Endothelial cell (in vitro differentiated cells): Measurements from ENCODE around the gene R3HDM4. TPM values are rescaled to one million over a fixed set of nuclear protein-coding genes. Genes with fewer than 3 reads are reported as not detected.

Experiments used
- DNase-seq: peaks from one replicate; pipeline ENCODE4 v3.0.0; 2021; ENCODE audit warnings: low spot score
- H3K27ac Mint-ChIP-seq: one replicate; pipeline ENCODE4 v1.8.0; 2021; ENCODE audit warnings: mixed read lengths, inconsistent platforms; ENCODE audit not compliant: unreplicated experiment
- H3K27me3 Mint-ChIP-seq: one replicate; pipeline ENCODE4 v1.8.0; 2021; ENCODE audit warnings: mild to moderate bottlenecking, moderate library complexity, mixed read lengths, inconsistent platforms; ENCODE audit not compliant: unreplicated experiment
- H3K36me3 Mint-ChIP-seq: one replicate; pipeline ENCODE4 v1.8.0; 2021; ENCODE audit warnings: mild to moderate bottlenecking, low read depth, mixed read lengths, inconsistent platforms; ENCODE audit not compliant: unreplicated experiment
- H3K4me1 Mint-ChIP-seq: one replicate; pipeline ENCODE4 v1.8.0; 2021; ENCODE audit warnings: mild to moderate bottlenecking, mixed read lengths, inconsistent platforms; ENCODE audit not compliant: unreplicated experiment
- H3K4me3 Mint-ChIP-seq: one replicate; pipeline ENCODE4 v1.8.0; 2021; ENCODE audit warnings: mild to moderate bottlenecking, mixed read lengths, inconsistent platforms; ENCODE audit not compliant: unreplicated experiment
- H3K9me3 Mint-ChIP-seq: one replicate; pipeline ENCODE4 v1.8.0; 2021; ENCODE audit warnings: mixed read lengths, inconsistent platforms; ENCODE audit not compliant: unreplicated experiment
- total RNA-seq: library from RNA; stranded (reverse); fragmentation: NEBNext Ultra II Directional; extraction: Animal tissue kit (Norgen Biotek cat#: 25700); gene quantifications from one replicate; pipeline ENCODE4 v1.2.1, GENCODE V29; 2021; ENCODE audit not compliant: unreplicated experiment
- TF ChIP-seq, protein P1 (sequence below): fragments of 200-600 bp; sonication (generic); IDR thresholded peaks from one replicate; pipeline ENCODE4 v1.5.0; 2021; ENCODE audit warnings: antibody characterized with exemption; ENCODE audit not compliant: unreplicated experiment

The R3HDM4 gene
- total RNA-seq, 1 donor from 2014 or later, result 40.6 TPM

DNA sequence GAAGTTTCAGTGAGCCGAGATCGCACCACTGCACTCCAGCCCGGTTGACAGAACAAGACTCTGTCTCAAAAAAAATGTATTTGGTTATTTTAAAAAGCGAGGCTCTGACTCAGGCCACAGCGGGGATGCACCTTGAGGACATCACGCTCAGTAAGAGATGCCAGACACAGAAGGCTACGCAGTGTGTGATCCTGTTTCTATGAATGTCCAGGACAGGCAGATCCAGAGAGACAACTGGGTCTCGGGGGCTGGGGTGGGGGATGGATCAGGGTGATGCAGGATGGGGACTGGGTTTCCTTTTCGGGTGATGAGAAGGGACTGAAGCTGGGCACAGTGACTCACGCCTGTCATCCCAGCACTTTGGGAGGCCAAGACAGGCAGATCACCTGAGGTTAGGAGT lies 25.4 kb downstream of the R3HDM4 start:
- DNase-seq, result no peak
- no peak overlapping the region for H3K27ac Mint-ChIP-seq
- H3K27me3 Mint-ChIP-seq, result peaks cover 3% of the 10 kb centered on the region
- H3K4me3 Mint-ChIP-seq, result no peak overlapping the region
- H3K9me3 Mint-ChIP-seq, result no peaks in the 10 kb centered on the region
- H3K4me1 Mint-ChIP-seq, result no peaks in the 10 kb centered on the region
- H3K36me3 Mint-ChIP-seq, result peaks cover 4% of the 10 kb centered on the region
- TF ChIP-seq, protein P1, sequence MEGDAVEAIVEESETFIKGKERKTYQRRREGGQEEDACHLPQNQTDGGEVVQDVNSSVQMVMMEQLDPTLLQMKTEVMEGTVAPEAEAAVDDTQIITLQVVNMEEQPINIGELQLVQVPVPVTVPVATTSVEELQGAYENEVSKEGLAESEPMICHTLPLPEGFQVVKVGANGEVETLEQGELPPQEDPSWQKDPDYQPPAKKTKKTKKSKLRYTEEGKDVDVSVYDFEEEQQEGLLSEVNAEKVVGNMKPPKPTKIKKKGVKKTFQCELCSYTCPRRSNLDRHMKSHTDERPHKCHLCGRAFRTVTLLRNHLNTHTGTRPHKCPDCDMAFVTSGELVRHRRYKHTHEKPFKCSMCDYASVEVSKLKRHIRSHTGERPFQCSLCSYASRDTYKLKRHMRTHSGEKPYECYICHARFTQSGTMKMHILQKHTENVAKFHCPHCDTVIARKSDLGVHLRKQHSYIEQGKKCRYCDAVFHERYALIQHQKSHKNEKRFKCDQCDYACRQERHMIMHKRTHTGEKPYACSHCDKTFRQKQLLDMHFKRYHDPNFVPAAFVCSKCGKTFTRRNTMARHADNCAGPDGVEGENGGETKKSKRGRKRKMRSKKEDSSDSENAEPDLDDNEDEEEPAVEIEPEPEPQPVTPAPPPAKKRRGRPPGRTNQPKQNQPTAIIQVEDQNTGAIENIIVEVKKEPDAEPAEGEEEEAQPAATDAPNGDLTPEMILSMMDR, result no peak

DNA sequence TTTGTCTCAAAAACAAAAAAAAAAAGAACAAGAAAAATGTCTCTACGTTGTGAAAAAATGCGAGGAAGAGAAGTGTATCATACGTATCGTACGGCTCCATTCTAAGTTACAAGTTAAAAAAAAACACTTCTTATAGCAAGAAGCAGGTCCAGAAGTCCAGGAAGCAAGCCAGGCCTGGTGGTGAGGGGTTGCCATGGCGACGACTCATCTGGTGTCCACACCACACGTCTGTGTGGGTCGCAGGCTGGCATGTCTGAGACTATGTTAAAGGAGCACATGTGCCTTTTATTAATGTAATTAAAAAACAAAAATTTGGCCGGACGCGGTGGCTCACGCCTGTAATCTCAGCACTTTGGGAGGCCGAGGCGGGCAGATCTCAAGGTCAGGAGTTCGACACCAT lies 25.9 kb downstream of the R3HDM4 start:
- Mint-ChIP-seq H3K36me3 (peaks cover 4% of the 10 kb centered on the region), H3K4me1 (no peaks in the 10 kb centered on the region), H3K4me3 (no peak overlapping the region), H3K27ac (no peak overlapping the region), H3K9me3 (no peaks in the 10 kb centered on the region), H3K27me3 (peaks cover 3% of the 10 kb centered on the region)
- no peak for DNase-seq
- TF ChIP-seq, protein P1, result no peak

DNA sequence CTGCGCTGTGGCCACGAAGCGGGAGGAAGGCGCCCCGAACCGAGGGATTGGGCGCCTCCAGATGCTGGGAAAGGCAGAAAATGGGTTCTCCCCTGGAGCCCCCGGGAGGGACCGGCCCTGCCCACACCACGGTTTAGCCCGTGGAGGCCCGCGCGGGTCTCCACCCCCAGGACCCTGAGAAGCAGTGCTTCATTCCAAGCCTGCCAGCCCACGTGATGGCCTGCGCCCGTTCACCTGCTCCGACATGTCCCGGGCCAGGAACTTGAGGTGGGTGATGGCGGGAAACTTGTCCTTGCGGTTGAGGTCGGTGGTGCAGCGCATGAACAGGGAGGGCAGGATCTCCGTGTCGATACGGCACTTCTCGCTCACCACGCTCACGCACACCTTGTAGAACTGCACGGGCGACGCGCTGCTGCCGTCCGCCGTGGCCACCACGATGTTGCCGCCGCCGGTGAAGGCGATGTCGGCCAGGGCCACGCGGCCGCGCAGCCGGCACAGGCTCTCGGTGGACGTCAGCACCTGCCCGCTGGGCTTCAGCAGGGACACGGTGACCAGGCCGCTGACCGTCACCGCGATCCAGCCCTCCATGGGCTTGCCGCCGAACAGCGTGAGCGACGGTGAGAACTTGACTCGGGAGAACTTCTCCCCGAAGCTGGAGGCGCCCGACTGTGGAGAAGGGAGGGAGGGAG lies 27.3 kb downstream of the R3HDM4 start:
- TF ChIP-seq, protein P1, result no peak
- H3K4me3 Mint-ChIP-seq, result no peak overlapping the region
- peaks cover 17% of the 10 kb centered on the region for H3K36me3 Mint-ChIP-seq
- H3K27ac Mint-ChIP-seq, result no peak overlapping the region
- DNase-seq, result no peak
- no peaks in the 10 kb centered on the region for H3K9me3 Mint-ChIP-seq
- H3K27me3 Mint-ChIP-seq, result peaks cover 6% of the 10 kb centered on the region
- H3K4me1 Mint-ChIP-seq, result no peaks in the 10 kb centered on the region

DNA sequence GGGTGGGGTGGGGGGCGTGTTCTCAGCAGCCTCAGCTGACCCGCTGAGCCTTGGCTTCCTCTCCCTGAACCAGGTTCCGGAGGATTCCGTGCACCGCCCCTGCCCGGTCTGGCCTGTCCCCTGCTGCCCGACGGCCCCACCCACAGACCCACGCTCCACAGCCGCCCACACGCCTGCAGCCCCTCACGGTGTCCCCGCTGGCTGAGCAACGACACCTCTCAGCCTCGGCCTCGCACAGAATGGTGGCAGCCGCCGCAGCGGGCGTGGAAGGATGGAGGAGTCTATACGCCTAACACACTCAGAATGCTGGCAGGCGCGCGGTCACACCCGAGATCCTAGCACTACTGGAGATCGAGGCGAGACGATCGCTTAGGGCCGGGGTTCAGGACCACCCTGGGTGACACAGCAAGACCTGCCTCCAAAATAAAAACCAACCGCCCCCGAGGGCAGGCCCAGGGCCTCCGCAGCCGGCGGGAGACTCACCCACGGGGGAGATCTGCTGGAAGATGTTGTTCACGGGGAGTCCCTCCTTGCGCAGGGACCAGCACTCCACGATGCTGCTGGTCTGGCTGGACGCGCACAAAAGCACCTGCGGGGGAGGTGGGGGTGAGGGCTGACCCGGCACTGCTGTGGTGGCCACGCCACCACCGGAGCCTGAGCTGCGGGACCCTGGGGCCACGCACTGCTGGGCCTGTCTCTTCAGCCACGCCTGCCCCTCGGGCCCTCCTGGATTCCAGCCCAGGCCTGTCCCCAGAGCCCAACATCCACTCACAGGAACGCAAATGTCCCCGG lies 28.4 kb downstream of the R3HDM4 start:
- TF ChIP-seq, protein P1, result no peak
- H3K9me3 Mint-ChIP-seq, result no peaks in the 10 kb centered on the region
- no peak overlapping the region for H3K4me3 Mint-ChIP-seq
- H3K36me3 Mint-ChIP-seq, result peaks cover 17% of the 10 kb centered on the region
- H3K27ac Mint-ChIP-seq, result no peak overlapping the region
- no peaks in the 10 kb centered on the region for H3K4me1 Mint-ChIP-seq
- no peak for DNase-seq
- H3K27me3 Mint-ChIP-seq, result peaks cover 8% of the 10 kb centered on the region

DNA sequence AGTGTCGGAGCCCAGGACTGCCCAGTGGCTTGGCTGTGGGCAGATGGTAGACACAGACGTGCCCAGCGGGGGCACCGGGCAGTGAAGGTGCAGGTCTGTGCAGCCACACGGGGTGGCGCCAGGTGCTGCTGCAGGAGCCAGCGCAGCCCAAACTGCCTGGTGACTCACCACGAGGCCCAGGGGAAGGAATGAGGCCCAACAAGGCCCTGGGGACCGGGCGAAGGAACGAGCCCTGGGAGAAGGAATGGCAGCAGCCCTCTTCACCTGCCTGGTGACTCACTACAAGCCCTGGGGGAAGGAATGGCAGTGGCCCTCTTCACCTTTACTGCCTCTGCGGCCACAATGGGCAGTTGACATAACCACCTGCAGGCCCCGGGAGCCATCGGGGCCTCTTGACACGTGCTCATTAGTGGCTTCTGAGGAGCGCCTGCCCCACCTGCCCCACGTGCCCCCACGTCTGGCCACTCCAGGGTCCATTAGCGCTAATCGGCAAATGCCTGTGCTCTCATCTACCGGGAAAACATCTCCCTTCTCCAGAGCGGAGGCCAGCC lies 29.3 kb downstream of the R3HDM4 start:
- Mint-ChIP-seq H3K27ac (no peak overlapping the region), H3K4me3 (no peak overlapping the region), H3K9me3 (no peaks in the 10 kb centered on the region), H3K4me1 (no peaks in the 10 kb centered on the region), H3K27me3 (peaks cover 14% of the 10 kb centered on the region), H3K36me3 (peaks cover 24% of the 10 kb centered on the region)
- TF ChIP-seq, protein P1, result no peak
- no peak for DNase-seq
